HG03575 (cell line): ENCODE results near the gene ALX4.

ENCODE experiments used
- ATAC-seq: cut with Tn5 transposase; IDR thresholded peaks from one replicate; pipeline ENCODE4 v1.9.1; 2021; ENCODE audit not compliant: unreplicated experiment, insufficient number of reproducible peaks, low FRiP score; ENCODE audit errors: extremely low read depth

Gene ALX4

DNA sequence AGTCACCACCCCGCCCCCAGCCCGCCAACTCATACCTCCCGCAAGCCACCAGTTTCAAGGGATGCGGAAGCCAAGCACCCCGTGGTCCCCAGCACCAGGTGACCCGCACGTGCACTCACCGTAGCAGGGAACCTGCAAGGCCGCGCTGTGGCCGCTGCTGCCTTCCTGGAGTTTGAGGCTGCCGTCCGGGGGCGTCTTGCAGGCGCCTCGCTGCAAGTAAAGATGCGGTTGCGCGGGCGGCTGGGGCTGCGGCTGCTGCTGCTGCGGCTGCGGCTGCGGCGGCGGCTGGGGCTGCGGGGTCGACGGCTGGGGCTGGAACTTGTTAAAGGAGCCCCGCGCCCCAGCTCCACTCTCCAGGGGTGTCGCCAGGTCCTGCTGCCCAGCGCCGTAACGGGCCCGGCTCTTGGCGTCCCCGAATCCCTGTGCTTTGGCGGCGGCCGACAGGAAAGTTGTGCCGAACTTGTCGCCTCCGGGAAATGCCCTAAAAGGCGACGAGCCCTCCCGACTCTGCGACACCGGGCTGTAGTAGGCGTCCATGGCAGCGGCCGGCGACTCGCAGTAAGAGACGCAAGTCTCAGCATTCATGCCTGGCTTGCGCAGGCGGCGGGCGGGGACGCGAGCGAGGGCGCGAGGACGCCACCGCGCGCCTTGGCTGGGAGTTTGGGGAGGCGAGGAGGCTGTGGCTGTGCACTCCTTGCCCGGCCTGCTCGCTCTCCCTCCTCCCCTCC lies at the start of gene ALX4:
TSS of gene ALX4 (minus strand) at position 662 of the 728 bp plus-strand sequence. CDS start at position 585, 77 bp downstream.
- no peak for ATAC-seq

- ATAC-seq: no peak
Observed at GRCh38 chr11:44359162-44359561, 49.2 kb upstream of the ALX4 start.

GRCh38 chr11:44358713-44359112 lies 48.8 kb upstream of the ALX4 start:
- no peak for ATAC-seq

DNA sequence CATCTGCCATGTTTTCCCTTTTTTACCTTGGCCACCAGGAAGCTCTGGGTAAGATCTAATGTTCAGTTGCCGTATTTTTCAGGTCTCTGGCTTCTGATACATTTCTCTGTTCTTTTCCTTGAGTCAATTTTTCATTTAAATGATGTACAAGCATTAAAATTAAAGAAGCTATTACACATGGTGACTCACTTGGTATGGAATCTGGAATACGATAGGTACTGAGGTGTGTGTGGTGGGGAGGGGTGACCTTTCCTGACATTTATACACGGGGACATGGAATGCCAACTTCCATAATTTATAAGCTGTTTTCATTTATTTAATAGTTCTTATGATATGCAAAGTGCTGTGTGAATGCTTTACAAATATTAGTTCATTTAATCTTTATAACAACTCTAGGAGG lies 47.8 kb upstream of the ALX4 start:
- no peak for ATAC-seq

GRCh38 chr11:44356351-44356750 lies 46.4 kb upstream of the ALX4 start:
- no peak for ATAC-seq

DNA sequence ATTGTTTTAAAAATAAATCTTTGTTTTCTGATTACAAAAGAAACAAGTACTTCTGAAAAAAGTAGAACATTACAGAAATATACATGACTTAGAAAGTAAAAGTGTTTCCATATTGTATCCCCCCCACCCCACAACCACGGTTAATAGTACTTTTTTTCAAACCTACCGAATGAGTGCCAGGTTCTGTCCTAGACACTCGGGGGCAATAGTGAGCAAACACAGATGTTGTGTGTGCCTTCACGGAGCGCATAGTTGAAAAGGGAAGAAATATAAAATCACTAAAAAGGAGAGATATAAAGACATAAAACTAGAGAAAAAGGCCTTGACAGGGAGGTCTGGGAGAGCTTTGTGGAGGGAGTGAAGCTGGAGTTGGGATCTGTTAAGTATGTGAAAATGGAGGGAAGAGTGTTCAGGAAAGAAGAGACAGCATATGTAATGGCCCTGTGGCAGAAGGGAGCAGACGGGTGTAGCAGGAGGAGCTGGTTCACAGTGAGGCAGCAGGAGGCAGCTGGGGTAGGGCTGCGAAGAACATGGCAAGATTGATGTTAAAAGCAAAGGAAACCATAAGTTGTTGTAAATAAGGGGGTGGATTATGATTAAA lies 42.1 kb upstream of the ALX4 start:
- no peak for ATAC-seq

DNA sequence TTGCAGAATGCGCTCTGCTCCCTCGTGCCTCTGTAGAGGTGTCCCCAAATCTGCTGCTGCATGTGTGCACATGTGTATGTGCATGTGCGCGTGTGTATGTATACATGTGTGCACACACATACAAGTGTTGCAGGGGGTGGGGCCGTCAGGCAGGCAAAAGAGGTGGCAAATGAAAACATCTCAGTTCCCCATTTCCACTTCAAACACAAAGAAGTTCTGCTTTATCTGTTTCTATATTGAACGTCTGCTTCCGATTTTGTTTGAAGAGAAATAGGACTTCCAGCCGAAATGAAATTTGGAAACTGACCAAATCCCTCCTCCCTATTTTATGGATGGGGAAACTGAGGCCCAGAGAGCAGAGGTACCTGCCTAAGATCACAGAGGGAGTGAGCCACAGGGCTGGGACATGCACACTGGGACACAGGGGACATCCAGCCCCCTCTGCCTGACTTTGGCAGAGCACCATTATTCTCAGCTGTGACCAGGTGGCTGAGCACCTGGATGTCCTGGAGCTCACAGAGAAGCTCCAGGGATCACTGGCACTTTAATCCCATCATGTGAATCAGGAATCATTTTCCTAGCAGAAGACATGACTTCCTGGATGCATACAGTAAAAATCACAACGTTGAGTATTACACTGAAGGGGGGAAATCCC lies 41.2 kb upstream of the ALX4 start:
- peak; percentile 68 for ATAC-seq

GRCh38 chr11:44349328-44349727 lies 39.4 kb upstream of the ALX4 start:
- ATAC-seq: no peak

- ATAC-seq: no peak
Observed at GRCh38 chr11:44348721-44349120, 38.8 kb upstream of the ALX4 start.

DNA sequence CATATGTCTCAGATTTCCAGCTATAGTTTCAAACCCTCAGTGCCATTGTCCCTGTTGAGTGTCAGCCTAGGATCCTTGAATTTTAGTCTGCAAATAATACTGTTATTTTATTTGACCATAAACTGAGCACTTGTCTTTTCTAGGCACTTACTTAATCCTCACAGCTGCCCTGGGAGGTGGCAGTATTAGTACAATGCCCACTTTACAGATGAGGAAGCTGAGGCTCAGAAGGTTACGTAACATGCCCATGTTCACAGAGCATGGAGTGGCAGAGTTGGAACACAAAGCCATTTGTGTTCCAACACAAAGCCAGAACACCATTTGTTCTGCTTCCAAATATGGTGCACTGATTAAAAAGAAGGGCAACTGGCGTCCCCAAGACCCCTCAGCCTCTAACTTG lies 38.2 kb upstream of the ALX4 start:
- no peak for ATAC-seq

GRCh38 chr11:44347538-44347937 lies 37.6 kb upstream of the ALX4 start:
- ATAC-seq: no peak

- no peak for ATAC-seq
Observed at GRCh38 chr11:44346983-44347382, 37.0 kb upstream of the ALX4 start.

DNA sequence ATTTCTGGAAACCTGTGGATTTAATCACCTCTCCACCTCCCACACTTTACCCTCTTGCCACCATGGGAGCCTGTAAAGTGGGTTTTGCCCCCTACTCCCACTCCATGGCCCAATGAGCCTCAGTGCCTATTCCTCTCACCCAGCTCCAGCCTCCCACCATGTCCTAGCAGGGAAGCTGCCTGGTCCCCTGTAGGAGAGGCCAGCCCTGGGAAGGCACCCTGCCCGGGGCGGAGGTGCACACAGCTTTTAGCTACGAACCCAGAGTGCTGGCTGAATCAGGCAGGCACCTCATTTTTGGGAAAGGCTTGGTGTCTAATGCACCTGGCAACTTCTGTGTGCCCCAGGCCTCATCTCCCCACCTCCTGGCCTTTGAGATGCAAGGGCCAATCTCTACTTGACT lies 35.8 kb upstream of the ALX4 start:
- no peak for ATAC-seq

GRCh38 chr11:44344921-44345320 lies 35.0 kb upstream of the ALX4 start:
- ATAC-seq: no peak

- ATAC-seq: no peak
Observed at GRCh38 chr11:44344423-44344820, 34.5 kb upstream of the ALX4 start.

DNA sequence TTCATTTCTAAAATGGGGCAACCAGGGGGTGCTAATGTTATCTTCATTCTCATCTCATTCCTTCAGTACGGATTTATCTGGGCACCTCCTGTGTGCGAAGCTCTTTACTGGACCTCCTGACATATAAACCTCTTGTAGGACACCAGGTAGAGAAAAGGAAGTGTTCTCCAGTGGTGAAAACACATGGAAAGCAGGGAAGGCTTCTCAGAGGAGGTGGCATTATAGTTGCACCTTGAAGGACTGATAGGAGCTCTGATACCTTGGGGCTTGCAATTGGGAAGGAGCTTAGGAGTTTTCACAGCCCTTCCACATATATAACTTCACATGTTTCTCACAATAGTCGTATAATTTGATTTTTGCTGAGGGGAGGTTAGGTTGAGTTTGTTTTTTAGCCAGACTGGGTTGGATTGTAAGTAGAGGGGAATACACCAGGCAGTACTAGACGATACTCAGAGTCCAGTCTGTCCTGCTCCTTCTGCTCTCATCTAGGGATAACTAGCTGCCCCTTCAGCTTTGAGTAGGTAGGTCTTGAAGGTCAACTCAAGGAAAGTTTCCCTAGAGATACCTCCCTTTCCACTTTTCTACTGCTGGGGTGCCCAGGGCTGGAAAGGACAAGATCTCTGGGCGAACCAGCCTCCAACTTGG lies 34.0 kb upstream of the ALX4 start:
- ATAC-seq: no peak

GRCh38 chr11:44342616-44343015 lies 32.7 kb upstream of the ALX4 start:
- ATAC-seq: no peak

GRCh38 chr11:44340656-44341055 lies 30.7 kb upstream of the ALX4 start:
- ATAC-seq: no peak

- no peak for ATAC-seq
Observed at GRCh38 chr11:44339530-44339883, 29.6 kb upstream of the ALX4 start.
